ENCODE measurements around the gene SH3RF3.

DNA sequence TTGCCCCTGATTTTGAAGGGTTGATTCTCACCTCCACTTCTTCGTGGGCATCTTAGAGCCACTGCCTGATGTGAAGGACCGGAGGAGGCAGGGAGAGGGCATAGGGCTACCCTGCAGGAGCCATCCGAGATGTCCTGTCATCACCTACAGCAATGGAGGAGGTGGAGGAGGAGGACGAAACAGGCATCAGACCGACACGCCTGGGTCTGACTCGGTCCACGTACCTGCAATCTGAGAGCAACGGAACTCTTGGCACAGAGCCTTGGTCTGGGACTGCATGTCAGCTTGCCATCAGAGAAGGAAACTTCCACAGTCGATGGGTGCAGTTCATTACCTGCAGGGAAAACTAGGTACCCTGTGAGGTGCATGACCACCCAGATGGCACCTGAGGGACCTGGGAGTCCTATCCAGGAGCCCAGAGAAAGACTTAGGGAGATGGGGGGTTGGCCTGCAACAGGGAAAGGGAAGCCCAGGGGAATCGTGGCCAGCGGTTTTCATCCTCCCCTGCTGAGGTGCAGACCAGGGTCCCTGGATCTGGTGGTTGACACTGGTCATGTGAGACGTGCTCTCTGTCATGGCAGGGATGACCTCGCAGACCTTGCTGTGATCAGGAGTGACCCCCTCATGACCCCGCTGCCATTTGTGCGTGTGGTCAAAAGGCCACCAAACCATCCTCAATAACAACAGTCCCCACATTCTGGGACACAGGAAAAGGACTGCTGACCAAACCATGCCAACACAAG is 293.9 kb downstream of the SH3RF3 start:
- no peak for TF ChIP-seq GABPA (IDR thresholded peaks at IDR 0.05; ENCODE audit: low read depth)
- TF ChIP-seq, protein P1, sequence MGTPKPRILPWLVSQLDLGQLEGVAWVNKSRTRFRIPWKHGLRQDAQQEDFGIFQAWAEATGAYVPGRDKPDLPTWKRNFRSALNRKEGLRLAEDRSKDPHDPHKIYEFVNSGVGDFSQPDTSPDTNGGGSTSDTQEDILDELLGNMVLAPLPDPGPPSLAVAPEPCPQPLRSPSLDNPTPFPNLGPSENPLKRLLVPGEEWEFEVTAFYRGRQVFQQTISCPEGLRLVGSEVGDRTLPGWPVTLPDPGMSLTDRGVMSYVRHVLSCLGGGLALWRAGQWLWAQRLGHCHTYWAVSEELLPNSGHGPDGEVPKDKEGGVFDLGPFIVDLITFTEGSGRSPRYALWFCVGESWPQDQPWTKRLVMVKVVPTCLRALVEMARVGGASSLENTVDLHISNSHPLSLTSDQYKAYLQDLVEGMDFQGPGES (IDR thresholded peaks at IDR 0.05): no peak

Data from GM12878 (cell line).